Ammon's horn (tissue), 1 donor: Measurements from ENCODE around the gene RAB2B.

Experiments
- DNase-seq: peaks from one replicate; pipeline ENCODE4 v3.0.0-alpha.2; 2016; ENCODE audit warnings: low spot score

Gene RAB2B

DNA sequence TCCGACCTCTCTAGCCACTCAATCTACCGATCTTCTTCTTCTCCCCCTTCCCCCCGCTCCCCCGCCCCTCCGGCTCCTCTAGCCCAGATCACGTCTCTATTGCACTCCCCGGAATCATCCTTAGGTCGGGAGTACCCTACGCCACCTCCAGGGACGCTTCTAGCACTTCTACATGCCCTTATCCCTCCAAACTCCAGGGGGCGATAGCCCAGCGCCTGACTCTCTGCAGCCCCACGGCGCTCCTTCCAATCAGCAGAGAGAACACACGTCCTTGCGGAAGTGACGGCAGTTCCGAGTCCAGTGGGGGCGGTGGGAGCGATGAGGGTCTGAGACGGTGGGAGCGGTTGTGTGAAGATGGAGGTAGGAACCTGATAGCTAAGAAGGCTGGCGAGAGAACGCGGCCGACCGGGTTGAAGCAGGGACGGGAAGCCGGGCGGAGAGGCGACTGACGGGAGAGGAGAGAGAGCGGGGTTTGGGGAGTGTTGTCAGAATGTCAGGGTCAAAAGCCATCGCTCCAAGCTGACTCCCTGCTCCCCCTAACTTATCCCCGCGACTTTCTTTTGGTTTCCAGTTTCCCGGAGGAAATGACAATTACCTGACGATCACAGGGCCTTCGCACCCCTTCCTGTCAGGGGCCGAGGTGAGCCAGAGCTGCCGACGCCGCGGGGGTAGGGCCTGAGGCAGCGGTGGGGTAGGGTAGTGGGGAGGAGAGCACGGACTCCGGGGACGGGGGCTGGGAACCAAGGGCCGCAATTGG, at the start of gene RAB2B, which contains the start of gene TOX4:
Gene RAB2B (minus strand): TSS at position 35 of the 757 bp plus-strand sequence. CDS start 87 bp downstream, outside the sequence.
Gene TOX4 (plus strand): TSS at position 271 of the 757 bp plus-strand sequence. CDS start 84 bp downstream, at position 355.
- DNase-seq: peak; percentile 99

DNA sequence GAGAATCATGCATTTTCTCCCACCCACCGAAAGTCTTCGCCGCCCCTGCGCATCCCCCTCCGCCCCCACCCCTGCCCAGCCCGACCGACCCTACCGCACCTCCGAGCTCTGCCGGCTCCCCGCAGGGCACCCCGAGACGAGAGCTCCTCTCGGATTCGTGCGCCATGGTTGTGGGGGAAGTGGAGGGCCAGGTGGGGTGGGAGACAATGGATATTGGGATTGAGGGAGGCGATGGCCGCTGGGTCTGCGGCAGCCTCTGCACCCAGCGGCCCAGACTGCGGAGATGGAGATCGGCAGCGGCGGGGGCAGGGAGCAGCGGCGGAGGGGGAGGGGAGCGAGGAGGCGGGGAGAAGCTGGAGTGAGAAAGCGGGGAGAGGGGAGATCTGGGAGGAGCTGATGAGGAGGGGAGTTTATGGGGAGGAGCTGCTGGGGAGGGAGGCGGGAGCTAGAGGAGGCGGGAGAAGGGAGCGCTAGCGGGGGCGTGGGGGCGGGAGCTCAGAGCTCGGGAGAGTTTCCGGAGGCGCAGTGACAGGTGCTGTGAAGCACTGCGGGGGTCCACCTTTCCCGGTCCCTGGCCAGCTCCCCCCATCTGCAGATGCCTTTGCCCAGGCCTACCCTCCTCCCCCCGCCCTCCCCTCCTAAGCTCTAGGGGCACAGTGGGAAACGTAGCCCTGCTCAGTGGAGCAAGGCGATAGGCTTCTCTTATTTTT, 49.4 kb upstream of the RAB2B start, which contains the start of gene SALL2:
Gene SALL2 (minus strand): TSS at position 385 of the 710 bp plus-strand sequence. CDS start 219 bp downstream, at position 166.
- peak; percentile 93 for DNase-seq

DNA sequence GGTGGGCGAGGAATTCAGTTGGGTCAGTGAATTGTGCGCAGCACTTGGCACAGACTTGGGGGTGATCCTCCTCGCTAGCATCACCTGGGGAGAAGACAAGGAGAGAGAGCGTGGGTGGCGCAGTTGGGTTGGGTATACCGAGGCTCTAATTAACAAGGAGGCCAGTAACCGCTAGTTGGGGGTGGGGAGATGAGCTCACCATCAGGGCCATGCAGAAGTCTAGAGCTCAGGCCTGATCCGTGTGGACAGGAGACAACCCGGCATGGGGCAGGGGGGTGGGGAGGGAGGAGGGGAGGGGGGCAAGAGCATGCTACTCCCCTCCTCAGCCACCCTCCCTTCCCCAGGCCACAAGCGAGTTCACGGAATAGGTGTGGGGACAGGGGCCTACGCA, 48.8 kb upstream of the RAB2B start:
- DNase-seq: peak; percentile 48

DNA sequence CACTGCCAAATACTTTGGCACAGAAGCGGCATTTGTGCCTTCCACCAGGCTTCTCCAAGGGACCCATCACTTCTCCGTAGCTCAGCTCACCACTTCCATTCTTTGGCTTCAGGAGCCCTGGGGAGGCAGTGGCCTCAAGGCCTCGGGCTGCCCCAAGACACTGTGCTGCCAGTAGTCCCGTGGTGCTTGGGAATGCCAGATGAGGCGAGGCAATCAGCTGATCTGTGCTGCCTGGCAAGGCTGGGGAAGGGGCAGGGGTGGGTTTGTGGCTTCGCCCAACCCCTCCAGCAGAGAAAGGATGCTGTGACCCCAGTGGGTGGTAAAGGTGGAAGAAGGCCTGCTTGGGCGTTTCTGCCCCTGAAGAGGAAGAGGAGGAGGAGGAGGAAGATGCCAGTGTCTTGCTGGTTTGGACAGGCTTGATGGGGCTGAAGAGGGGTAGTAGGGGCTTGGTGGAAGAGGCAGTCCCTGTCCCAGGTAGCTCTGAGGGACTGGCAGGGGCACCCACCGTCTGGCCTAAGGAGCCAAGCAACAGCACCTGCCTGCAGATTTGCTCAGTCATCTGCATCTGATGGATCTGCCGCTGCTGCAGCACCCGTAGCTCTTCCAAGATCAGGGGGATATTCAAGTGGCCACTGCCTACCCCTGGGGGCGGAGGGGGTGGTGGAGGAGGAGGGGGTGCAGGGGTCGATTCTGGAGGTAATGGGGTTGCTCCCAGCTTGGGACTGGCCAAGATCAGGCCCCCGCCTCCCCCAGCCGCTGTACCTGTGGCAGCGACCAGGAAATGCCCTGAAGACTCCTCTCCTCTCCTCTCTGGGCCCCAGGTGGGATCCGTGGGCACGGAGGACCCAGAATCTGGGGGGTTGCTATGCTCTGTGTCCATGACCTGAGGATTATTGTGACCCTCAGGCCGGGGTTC, 48.1 kb upstream of the RAB2B start:
- DNase-seq: no peak

DNA sequence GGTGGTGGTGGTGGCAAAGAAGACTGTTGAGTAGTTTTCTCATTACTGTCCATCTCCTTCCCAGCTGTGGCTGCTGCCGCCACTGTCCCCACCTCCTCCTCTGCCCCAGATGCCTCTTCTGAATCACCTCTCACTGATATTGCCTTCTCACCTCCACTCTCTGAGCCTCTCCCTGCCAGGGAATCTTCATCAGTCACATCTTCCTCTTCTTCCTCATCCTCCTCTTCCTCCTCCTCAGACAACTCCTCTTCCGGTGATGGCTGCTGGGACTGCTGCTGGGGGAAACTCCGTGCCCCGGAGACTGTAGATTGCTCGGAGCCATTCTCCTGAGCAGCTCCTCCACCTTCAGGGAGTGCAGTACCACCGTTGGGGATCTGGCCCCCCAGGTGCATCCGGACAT, 46.4 kb upstream of the RAB2B start:
- DNase-seq: no peak

DNA sequence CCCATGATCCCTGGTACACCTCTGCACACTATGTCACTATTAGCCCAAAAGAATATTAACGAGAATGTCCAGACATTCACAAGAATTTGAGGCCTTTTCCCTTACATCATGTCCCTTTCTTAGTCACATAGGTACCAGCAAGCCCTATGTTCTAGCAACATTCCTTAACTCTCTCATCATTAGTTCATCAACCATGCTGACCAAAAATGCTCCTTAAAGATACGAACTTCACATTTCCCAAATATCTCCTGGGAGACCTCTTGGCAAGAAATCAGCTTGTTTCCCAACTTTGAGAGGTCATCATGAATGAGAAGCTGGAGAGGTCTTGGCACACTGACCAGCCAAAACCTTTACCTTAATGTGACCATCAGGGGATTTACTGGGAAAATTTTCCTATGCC, 44.7 kb upstream of the RAB2B start:
- no peak for DNase-seq

DNA sequence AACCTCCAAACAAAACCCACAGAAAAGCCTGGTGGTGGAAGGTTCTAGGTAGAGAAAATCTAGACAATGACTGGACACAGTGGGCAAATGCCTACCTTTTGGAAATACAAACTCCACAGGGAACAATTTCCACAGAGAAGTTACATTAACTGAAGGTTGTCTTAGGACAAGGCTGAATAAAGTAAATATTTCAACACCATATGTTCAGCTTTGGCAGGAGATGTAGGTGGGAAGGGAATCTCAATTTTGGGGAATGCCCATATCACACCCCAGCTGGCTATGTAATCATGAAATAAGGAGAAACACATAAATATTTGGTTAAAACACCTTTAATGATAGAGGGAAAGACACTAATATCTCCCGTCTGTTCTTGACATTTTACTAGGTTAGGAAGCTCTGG, 44.0 kb upstream of the RAB2B start:
- DNase-seq: no peak

DNA sequence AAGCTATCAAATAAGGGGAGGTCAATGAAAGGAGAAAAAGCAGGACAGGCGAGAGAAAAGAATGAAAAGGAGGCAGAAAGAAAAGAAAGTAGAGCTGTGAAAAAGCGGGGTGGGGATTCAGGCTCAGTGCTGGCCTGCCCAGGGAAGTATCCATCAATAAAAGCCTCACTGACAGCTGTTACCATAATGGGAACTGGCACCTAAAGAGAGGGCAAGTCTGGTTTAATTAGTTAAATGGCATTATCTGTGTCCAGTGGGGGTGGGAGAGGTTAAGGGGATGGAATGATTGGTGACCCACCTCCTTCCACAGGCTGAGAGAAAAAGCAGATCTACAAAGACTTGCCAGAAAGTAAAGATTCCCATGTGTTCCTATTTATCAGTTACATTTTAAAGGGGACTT, 42.0 kb upstream of the RAB2B start:
- no peak for DNase-seq

DNA sequence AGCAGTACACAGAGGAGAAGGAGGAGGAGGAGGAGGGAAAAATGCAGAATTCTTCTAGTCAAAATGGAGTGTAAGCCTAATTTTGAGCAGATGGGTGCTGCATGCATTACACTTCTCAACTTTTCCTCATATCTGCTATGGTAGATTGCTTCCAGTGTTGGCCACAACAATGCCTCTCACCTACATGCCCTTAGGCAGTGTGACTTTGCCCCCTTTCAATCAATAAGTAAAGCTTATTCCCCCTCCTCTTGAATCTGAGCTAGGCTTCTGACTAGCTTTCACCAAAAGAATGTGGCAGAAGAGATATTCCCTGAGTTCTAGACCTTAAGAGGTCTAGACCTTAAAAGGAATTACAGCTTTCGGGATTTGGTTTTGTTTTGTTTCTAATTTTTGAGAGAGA, 37.6 kb upstream of the RAB2B start:
- no peak for DNase-seq

DNA sequence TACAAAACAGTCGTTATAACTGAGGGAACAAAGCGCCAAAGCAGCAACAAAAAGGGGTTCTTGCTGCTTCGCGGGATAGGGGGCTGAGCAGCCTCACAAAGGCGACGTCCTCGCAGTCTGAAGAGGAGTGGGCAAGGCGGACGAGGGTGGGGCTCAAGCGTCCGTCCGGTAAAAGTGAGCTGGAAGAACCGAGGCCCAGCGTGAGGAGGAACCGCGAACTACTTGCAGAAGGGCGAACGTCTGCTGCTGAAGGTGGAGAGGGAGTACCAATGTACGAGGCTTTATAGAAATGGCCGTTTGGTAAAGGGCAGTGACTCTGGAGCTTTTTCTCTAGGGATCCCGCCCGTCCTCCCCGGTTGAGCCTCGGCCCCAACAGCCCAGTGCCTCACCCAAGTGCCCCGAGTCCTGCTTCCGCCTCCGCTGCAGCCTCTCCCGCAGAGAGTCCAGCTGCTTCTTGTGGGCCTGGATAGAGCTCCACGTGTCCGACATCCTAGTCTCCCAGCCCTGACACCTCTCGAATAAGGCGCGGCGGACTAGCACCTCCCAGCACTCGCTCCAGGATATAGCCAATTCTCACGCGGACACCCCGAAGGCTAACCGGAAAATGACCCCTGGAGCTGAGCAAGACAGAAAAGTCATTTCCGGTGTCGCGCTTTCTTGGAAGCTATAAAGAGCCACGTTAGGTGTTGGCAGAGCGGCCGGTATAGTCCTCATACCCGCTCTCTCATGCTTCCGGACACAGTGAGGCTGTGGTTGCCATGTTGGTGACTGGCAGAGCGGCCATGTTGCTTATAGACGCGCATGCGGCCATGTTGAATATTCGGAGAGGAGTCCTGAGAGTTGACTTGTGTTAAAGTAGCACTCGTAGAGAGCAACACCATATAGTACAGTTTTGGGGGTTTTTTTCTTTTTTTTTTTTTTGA, 34.2 kb upstream of the RAB2B start, which contains the start of gene METTL3:
Gene METTL3 (minus strand): TSS at position 606 of the 923 bp plus-strand sequence. CDS start 117 bp downstream, at position 489.
- DNase-seq: peak; percentile 99

DNA sequence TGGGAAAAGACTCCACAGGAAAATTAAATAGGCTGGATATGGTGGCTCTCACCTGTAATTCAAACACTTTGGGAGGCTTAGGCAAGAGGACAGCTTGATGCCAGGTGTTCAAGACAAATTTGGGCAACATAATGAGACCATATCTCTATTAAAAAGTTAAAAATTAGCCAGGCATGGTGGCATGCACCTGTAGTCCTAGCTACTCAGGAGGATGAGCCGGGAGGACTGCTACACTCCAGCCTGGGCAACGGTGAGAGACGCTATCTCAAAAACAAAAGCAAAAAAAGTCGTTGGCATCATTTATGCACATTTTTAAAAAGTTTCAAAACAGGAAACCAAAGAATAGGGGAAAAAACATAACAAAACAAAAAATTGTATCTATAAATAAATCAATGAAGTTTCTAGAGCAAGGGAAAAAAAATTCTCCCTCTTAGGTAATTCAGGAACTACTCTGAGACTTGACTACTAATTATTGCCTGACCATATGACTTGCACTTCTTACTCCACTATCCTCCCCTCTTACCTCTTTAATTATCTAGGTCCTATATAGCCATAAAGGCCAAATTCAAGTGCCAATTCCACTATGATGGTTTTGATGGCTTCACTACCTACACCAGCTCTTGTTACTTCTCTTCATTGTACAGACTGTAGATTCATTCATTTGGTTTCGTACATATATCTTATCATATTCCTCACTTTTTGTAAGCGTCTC, 32.8 kb upstream of the RAB2B start:
- no peak for DNase-seq

DNA sequence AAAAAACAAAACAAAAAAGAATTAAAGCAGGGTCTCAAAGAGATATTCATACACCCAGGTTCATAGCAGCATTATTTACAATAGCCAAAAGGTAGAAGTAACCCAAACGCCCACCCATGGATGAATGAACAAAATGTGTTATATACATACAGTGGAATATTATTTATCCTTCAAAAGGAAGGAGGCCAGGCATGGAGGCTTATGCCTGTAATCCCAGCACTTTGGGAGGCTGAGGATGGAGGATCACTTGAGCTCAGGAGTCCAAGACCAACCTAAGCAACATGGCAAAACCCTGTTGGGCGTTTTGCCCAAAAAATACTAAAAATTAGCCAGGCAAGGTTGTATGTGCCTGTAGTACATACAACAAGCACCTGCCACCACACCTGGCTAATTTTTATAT, 29.8 kb upstream of the RAB2B start:
- no peak for DNase-seq

DNA sequence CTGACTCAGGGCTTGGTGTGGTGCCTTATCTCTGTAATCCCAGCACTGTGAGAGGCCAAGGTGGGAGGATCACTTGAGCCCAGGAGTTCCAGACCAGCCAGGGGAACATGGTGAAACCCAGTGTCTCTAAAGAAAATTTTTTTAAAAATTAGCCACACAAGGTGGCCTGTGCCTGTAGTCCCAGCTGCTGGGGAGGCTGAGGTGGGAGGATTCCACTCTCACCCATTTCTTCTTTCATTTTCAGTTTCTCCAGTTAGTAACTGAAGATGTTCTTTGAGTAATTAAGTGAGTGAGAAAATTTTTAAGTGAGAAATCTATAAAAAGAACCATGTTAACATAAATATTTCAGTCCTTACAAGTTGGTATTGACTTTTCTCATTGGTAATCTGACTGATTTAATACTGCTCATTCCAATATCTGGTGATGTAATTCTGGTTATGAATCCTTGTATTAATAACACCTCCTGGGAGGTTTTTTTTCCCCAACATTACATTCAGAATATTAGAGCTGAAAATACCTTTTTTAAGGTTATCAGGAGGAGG, 28.3 kb upstream of the RAB2B start:
- DNase-seq: no peak

DNA sequence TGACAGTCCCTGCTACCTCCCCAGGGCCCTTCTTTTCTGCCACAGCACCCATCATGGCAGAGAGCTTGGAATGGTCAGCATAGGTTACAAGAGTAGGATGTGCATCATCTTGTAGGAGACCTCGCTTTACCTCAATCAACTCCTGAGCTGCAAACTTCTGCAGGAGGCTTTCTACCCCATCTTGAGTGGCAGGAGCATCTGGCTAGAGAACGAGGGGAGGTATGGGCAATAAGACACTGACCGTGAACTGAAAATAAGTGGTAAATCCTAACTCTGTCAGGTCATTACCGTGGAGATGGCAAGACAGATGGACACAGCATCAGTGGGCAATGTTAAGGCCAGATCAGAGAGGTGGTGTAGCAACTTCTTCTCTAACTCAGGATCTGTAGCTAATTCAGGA, 26.6 kb upstream of the RAB2B start:
- DNase-seq: no peak

DNA sequence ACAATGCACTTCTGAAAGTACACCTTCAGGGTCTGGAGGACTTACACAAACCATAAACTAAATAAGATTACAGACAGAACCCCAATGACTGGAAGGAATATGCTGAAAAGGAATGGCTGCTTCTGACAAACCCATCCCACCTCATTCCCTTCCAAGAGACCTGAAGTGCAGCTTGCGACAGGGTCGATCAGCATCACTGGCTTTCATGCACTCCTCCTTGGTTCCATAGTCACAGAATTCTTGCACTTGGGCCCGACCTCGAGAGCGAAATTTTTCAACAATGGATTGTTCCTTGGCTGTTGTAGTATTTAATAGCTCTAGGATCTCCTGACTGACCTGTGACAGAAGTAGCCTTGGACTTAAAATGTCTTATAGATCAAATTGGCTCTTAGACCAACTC, 24.8 kb upstream of the RAB2B start:
- no peak for DNase-seq

DNA sequence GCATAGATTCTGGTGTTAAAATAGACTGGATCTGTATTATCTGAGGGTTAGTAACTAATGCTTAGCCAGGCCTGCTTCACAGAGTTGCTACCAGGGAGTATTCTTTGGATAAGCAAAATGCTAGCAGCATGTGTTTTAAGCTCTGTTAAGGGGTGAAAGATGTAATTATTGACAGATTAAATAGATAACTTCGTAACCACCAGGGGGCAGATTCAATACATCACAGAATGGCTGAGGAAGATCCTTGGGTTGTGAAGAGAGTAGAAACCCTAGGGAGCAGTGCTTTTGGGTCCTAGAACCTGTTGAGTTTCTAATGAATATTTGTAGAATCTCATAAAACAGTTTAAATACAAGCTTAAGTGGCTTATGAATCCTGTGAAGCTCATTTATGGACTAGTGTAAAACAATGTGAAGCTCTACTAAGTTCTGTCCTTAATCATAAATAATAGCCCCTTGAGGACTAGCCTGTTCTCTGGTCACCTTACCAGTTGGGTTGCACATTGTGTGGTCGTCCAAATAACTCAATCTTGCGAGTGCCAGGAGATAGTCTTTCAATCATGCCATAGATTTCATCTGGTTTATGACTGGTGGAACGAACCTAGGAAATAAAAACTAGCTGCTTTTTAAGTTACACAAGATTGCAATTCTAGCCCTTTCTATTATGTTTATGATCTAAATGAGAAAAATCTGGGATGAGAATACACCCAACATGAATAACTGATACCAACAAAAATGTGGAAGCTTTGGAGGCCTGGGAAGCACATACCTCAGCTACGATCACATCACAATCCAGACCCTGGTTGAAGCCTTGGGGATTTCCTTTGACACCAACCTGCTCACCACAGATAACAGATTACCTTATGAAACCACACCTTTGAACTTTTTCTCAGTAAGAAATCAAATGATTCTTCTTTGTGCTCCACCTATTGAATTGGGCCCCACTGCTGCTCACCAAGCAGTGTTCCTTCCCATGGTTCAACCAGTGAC, 22.1 kb upstream of the RAB2B start:
- peak; percentile 66 for DNase-seq

DNA sequence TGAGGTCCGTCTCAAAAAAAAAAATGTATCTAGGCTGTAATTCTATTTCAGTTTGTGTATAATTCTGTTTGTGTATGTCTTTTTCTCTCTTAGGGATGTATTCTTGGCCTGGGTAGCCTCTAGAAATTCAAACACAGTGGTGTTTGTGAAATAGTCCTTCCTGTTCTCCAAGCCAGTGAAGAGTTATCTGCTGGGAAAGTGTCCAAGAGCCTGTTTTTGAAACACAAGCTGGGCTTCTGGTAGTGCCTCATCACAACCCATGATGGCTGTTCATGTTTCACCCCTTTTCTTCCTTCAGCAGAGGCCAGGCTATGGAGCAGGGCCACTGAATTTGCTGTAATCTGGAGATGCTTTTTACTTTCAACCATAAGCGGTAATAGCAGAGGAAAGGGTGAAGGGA, 19.7 kb upstream of the RAB2B start:
- no peak for DNase-seq

DNA sequence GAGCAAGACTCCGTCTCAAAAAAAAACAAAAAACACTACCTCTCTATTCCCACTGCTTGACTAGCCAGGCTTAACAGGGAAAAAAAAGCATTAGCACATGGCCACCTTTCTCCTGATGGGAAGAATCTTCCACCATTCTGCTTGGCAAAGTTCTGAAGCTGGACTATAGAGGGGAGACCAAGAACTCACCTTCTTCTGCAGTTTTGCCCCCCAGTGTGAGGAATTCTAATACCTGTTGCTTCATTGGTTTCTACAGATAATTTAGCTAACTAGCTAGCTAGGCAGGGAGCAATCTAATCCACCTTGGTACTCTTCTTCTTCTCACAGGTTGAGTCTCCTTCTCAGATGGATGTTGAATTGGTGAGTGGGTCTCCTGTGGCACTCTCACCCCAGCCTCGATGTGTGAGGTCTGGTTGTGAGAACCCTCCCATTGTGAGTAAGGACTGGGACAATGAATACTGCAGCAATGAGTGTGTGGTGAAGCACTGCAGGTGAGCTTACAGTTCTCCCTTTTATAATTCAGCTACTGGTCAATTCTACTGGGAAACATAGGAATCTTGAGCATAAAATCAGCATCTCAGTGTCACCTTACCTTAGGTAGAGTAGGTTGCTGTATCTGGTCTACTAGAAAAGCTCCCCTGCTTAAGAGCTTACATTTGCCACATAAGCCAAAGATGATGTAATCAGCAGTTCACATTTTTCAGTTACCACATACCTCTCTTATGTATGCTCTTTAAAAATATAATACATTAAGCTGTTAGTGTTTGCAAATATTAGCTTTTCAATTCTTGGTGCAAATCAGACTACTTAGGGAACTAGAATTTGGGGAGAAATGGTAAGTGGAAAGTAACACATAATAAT, 18.4 kb upstream of the RAB2B start:
- DNase-seq: no peak
